Neural crest cell (in vitro differentiated cells): ENCODE results near the gene TMEM217. TPM values are rescaled to one million over a fixed set of nuclear protein-coding genes. Genes with fewer than 3 reads are reported as not detected.

Source experiments
- DNase-seq: peaks from one replicate; pipeline ENCODE4 v3.0.0; 2021; ENCODE audit warnings: low read depth, mixed read lengths, low spot score
- H3K27ac Mint-ChIP-seq: one replicate; pipeline ENCODE4 v1.8.0; 2021; ENCODE audit warnings: mild to moderate bottlenecking, mixed read lengths; ENCODE audit not compliant: unreplicated experiment
- H3K27me3 Mint-ChIP-seq: 2 replicates; pipeline ENCODE4 v1.8.0; 2021; ENCODE audit warnings: low read depth, mild to moderate bottlenecking, mixed read lengths
- H3K36me3 Mint-ChIP-seq: 2 replicates; pipeline ENCODE4 v1.8.0; 2021; ENCODE audit warnings: low read depth, mild to moderate bottlenecking, mixed read lengths
- H3K4me1 Mint-ChIP-seq: 2 replicates; pipeline ENCODE4 v1.8.0; 2021; ENCODE audit warnings: mixed read lengths
- H3K4me3 Mint-ChIP-seq: one replicate; pipeline ENCODE4 v1.8.0; 2021; ENCODE audit warnings: mild to moderate bottlenecking, mixed read lengths
- H3K9me3 Mint-ChIP-seq: 2 replicates; pipeline ENCODE4 v1.8.0; 2021; ENCODE audit warnings: mixed read lengths
- total RNA-seq: library from RNA; stranded (reverse); gene quantifications from 2 replicates; pipeline ENCODE4 v1.2.1, GENCODE V29; 2021
- TF ChIP-seq, protein P1 (sequence below): fragments of 200-600 bp; sonication (generic); conservative IDR thresholded peaks from 2 replicates; pipeline ENCODE4 v1.5.0; 2021; ENCODE audit warnings: antibody characterized with exemption, mild to moderate bottlenecking

Gene TMEM217
- total RNA-seq, 1 donor from 2014 or later = 0.86 TPM

DNA sequence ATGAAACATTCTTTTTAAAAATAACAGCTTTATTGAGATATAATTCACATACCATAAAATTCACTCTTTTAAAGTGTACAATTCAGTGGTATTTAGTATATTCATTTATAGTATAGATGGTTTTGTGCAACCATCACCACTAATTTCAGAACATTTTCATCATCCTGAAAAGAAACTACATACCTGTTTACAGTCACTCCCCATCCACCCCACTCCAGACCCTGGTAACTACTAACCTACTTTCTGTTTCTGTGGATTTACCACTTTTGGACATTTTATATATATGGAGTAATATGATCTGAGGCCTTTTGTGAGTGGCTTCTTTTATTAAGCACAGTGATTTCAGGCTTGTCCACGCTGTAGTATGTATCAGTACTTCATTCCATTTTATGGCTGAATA, 2.5 kb upstream of the TMEM217 start:
- Mint-ChIP-seq H3K36me3 (no peaks in the 10 kb centered on the region), H3K4me3 (peak overlapping the region; percentile 25), H3K27ac (no peak overlapping the region), H3K27me3 (peaks cover 15% of the 10 kb centered on the region), H3K9me3 (no peaks in the 10 kb centered on the region), H3K4me1 (peaks cover 20% of the 10 kb centered on the region)
- TF ChIP-seq, protein P1, sequence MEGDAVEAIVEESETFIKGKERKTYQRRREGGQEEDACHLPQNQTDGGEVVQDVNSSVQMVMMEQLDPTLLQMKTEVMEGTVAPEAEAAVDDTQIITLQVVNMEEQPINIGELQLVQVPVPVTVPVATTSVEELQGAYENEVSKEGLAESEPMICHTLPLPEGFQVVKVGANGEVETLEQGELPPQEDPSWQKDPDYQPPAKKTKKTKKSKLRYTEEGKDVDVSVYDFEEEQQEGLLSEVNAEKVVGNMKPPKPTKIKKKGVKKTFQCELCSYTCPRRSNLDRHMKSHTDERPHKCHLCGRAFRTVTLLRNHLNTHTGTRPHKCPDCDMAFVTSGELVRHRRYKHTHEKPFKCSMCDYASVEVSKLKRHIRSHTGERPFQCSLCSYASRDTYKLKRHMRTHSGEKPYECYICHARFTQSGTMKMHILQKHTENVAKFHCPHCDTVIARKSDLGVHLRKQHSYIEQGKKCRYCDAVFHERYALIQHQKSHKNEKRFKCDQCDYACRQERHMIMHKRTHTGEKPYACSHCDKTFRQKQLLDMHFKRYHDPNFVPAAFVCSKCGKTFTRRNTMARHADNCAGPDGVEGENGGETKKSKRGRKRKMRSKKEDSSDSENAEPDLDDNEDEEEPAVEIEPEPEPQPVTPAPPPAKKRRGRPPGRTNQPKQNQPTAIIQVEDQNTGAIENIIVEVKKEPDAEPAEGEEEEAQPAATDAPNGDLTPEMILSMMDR = no peak
- DNase-seq = no peak

DNA sequence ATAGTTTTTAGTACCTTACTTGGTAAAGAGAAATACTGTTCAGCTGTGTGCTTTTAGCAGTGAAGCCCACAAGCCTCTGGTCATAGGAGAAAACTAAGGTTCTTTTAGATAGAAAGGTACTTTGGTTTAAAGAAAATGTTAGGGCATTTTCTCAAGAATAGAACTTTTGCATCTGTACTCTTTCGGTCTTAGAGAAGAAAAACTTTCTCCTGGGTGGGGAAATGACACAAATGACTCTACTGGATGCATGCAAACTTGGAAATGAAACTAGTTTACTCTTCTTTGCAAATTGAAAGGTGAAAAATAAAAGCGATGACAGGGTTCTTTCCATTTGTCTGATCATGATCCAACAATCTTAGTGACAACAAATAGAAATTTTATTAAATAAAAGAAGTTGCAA, 2.1 kb upstream of the TMEM217 start:
- TF ChIP-seq, protein P1 = no peak
- no peaks in the 10 kb centered on the region for H3K9me3 Mint-ChIP-seq
- no peak overlapping the region for H3K27ac Mint-ChIP-seq
- H3K4me3 Mint-ChIP-seq = peak overlapping the region; percentile 70
- peaks cover 19% of the 10 kb centered on the region for H3K27me3 Mint-ChIP-seq
- H3K4me1 Mint-ChIP-seq = peaks cover 20% of the 10 kb centered on the region
- no peaks in the 10 kb centered on the region for H3K36me3 Mint-ChIP-seq
- DNase-seq = no peak

DNA sequence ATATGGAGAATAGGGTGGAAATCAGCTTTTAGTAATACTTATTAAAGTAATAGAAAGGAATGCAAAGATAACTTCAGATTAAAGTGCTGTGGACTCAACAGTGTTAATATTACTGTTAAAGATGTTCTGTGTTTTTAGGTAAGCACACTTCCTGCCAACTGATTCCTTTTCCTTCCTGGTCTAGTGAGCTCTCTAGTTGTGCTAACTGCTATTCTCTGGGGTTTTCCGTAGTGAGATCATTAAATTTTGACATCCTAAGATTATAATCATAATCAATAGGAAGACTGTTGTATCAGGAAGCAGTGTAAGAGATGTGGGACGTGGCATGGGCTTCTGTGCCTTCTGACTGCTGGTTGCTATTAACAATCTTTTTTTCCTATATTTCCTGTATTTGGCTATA, 1.2 kb upstream of the TMEM217 start:
- DNase-seq = no peak
- Mint-ChIP-seq H3K36me3 (no peaks in the 10 kb centered on the region), H3K4me1 (peaks cover 20% of the 10 kb centered on the region), H3K27ac (no peak overlapping the region), H3K4me3 (peak overlapping the region; percentile 70), H3K9me3 (no peaks in the 10 kb centered on the region), H3K27me3 (peaks cover 22% of the 10 kb centered on the region)
- TF ChIP-seq, protein P1 = no peak

DNA sequence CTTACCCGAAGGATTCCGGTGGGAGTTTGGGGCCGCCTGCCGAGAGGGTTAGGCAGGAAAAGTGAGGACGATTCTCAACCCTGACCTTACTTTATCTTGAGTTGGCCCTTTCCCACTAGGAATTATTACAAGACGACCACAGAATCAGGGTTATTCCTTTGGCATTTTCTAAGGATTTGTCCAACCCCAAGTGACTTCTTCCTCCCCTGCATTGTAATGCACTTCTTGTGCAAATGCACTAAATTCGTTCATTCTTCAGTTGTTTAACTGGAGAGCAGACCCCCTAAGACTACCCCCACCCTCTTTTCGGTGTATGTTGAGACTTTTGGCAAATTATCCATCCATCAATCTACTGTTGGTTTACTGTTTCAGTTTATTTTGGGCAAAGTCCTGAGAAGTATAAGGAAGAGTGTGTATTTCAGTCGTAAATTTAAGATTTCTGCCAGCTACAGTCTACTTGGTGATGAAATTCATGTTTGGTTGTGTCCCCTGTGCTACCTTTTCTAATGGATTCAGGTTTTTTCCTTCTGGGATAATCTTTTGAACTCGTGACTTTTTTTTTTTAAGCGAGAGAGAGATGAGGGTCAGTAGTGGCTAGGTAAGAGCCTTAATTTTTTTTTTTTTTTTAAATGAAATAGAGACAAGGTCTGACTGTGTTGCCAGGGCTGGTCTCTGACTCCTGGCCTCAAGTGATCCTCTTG, 611 bp upstream of the TMEM217 start:
- Mint-ChIP-seq H3K9me3 (no peaks in the 10 kb centered on the region), H3K4me3 (peak overlapping the region; percentile 95), H3K27ac (peak overlapping the region; percentile 15), H3K36me3 (no peaks in the 10 kb centered on the region), H3K4me1 (peaks cover 20% of the 10 kb centered on the region), H3K27me3 (peaks cover 24% of the 10 kb centered on the region)
- no peak for DNase-seq
- TF ChIP-seq, protein P1 = no peak

DNA sequence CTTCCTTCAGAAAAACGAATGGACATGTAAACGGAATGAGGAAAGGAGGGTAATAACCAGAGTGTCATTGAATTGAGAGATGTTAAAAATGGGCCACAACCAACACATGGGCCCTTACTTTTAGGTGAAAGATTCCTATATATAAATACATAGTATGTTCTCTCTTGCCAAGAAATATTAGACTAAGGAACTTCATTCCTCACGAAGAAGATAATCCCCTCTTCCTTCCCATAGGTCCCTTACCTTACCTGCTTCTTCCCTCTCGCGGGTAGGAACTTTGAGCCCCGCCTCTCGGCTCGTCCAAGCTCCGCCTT, 667 bp downstream of the TMEM217 start:
- TF ChIP-seq, protein P1 = no peak
- no peaks in the 10 kb centered on the region for H3K9me3 Mint-ChIP-seq
- H3K36me3 Mint-ChIP-seq = no peaks in the 10 kb centered on the region
- H3K4me3 Mint-ChIP-seq = peak overlapping the region; percentile 95
- peaks cover 24% of the 10 kb centered on the region for H3K27me3 Mint-ChIP-seq
- peaks cover 20% of the 10 kb centered on the region for H3K4me1 Mint-ChIP-seq
- no peak for DNase-seq
- no peak overlapping the region for H3K27ac Mint-ChIP-seq
